ENCODE data around the gene LAMA5. TPM values are rescaled to one million over a fixed set of nuclear protein-coding genes. Genes with fewer than 3 reads are reported as not detected.

Gene LAMA5
- polyA plus RNA-seq, 1 donor (not counting 4 experiments of a cell fraction or from before 2014, with no cell fraction given): 8.7 TPM

DNA sequence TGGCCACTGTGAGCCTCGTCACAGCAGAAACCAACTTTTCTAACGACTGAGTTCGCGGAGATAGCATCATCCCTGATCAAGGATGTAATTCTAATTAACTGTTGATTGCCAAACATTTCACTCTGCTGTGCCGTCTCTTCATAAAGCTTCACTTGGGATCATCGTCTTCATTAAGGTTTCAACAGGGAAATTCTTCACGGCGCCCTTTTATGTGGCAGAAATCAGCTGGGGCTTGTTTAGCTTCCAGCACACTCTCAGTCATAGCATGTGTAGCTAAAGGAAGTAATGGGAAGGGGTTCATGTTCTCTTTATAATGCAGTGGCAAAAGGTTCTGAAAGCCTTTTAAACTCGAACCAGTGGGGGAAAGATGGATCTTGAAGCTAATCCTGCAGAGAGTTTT lies 73.2 kb downstream of the LAMA5 start:
- no peak overlapping the region for H3K9ac ChIP-seq (ENCODE audit: control insufficient read depth, extremely low read depth, insufficient read depth, low read length)
- no peak for DNase-seq (ENCODE audit: low read depth, low spot score)
- no peak overlapping the region for H3K4me3 ChIP-seq (ENCODE audit: control insufficient read depth in 2 of 3, extremely low read depth in 1 of 3, insufficient read depth in 2 of 3, low read depth in 1 of 3, low read length in 3 of 3)
- H4K20me1 ChIP-seq (ENCODE audit: control insufficient read depth, extremely low read depth, insufficient read depth, low read length): peaks cover 4% of the 10 kb centered on the region
- H3K9me1 ChIP-seq (ENCODE audit: control insufficient read depth, extremely low read depth, insufficient read depth, low read length): no peaks in the 10 kb centered on the region
- H3K4me2 ChIP-seq (ENCODE audit: control insufficient read depth, extremely low read depth, insufficient read depth, low read depth, low read length): no peak overlapping the region
- H3K9me3 ChIP-seq (ENCODE audit: control insufficient read depth, low read depth, low read length): no peaks in the 10 kb centered on the region
- no peak overlapping the region for H2AFZ ChIP-seq (ENCODE audit: control insufficient read depth, low read length)
- dilution Hi-C loops (cut with MboI; ENCODE audit: extremely low pct_ligation_motif_present, low sequenced_read_pairs): no loop called here
- no peaks in the 10 kb centered on the region for H3K79me2 ChIP-seq (ENCODE audit: control insufficient read depth, insufficient read depth, low read length)
- no peak overlapping the region for H3K27ac ChIP-seq (ENCODE audit: control insufficient read depth, insufficient read depth, low read length)
- H3K36me3 ChIP-seq (ENCODE audit: control insufficient read depth in 2 of 2, extremely low read depth in 1 of 2, insufficient read depth in 2 of 2, low read length in 2 of 2): peaks cover 20 to 34% of the 10 kb centered on the region in 2 experiments
- TF ChIP-seq EZH2 (IDR thresholded peaks at IDR 0.05; ENCODE audit: low read length): no peak
- TF ChIP-seq, protein P1, sequence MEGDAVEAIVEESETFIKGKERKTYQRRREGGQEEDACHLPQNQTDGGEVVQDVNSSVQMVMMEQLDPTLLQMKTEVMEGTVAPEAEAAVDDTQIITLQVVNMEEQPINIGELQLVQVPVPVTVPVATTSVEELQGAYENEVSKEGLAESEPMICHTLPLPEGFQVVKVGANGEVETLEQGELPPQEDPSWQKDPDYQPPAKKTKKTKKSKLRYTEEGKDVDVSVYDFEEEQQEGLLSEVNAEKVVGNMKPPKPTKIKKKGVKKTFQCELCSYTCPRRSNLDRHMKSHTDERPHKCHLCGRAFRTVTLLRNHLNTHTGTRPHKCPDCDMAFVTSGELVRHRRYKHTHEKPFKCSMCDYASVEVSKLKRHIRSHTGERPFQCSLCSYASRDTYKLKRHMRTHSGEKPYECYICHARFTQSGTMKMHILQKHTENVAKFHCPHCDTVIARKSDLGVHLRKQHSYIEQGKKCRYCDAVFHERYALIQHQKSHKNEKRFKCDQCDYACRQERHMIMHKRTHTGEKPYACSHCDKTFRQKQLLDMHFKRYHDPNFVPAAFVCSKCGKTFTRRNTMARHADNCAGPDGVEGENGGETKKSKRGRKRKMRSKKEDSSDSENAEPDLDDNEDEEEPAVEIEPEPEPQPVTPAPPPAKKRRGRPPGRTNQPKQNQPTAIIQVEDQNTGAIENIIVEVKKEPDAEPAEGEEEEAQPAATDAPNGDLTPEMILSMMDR (optimal IDR thresholded peaks at IDR 0.05 in 1 of 3, IDR thresholded peaks at IDR 0.05 in 1 of 3, conservative IDR thresholded peaks at IDR 0.05 in 1 of 3; ENCODE audit: extremely low read depth in 1 of 3, insufficient read depth in 2 of 3, low read length in 3 of 3): no peak
- FAIRE-seq: no peak
- no peaks in the 10 kb centered on the region for H3K27me3 ChIP-seq (ENCODE audit: control insufficient read depth, extremely low read depth, insufficient read depth, low read length)
- H3K4me1 ChIP-seq (ENCODE audit: control insufficient read depth, extremely low read depth, insufficient read depth, low read length): no peaks in the 10 kb centered on the region

DNA sequence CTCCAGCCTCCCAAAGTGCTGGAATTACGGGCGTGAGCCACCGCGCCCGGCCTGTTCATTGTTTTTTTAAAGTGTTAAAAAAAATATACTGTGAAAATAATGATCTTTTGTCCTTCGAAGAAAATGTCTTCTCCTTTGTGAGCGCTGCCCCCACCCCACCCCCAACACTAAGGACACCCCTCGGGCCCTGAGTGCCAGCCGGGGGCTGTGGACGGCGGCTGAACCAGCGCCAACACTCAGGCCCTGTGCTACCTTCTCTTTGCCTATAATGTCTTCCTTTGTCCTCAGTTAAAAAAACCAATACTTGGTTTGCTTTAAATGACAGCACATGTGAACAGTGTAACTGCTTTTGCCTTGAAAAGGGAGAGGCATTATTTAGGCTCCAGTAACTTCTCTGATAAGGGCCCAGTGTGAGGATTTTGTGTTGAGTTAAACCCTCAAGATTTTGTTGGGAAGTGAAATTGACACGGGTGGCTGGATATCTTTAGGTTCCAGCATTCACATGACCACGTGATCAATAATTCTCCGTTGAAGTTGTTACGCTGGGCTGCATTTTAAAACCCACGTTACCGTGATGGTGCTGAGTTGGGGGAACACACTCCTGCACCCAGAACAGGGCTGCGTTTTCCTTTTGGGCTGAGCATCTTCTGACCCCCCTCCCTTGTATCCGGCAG lies 73.9 kb downstream of the LAMA5 start:
- FAIRE-seq: no peak
- Histone ChIP-seq H4K20me1 (ENCODE audit: control insufficient read depth, extremely low read depth, insufficient read depth, low read length) (peaks cover 4% of the 10 kb centered on the region), H3K79me2 (ENCODE audit: control insufficient read depth, insufficient read depth, low read length) (no peaks in the 10 kb centered on the region), H3K27me3 (ENCODE audit: control insufficient read depth, extremely low read depth, insufficient read depth, low read length) (no peaks in the 10 kb centered on the region), H3K9me3 (ENCODE audit: control insufficient read depth, low read depth, low read length) (no peaks in the 10 kb centered on the region), H3K4me1 (ENCODE audit: control insufficient read depth, extremely low read depth, insufficient read depth, low read length) (no peaks in the 10 kb centered on the region), H3K9me1 (ENCODE audit: control insufficient read depth, extremely low read depth, insufficient read depth, low read length) (no peaks in the 10 kb centered on the region), H3K4me2 (ENCODE audit: control insufficient read depth, extremely low read depth, insufficient read depth, low read depth, low read length) (no peak overlapping the region), H2AFZ (ENCODE audit: control insufficient read depth, low read length) (no peak overlapping the region), H3K27ac (ENCODE audit: control insufficient read depth, insufficient read depth, low read length) (no peak overlapping the region), H3K4me3 (ENCODE audit: control insufficient read depth in 2 of 3, extremely low read depth in 1 of 3, insufficient read depth in 2 of 3, low read depth in 1 of 3, low read length in 3 of 3) (no peak overlapping the region), H3K36me3 (ENCODE audit: control insufficient read depth in 2 of 2, extremely low read depth in 1 of 2, insufficient read depth in 2 of 2, low read length in 2 of 2) (peaks cover 18 to 33% of the 10 kb centered on the region in 2 experiments), H3K9ac (ENCODE audit: control insufficient read depth, extremely low read depth, insufficient read depth, low read length) (no peak overlapping the region)
- dilution Hi-C loops (cut with MboI; ENCODE audit: extremely low pct_ligation_motif_present, low sequenced_read_pairs): no loop called here
- TF ChIP-seq, protein P1 (optimal IDR thresholded peaks at IDR 0.05 in 1 of 3, IDR thresholded peaks at IDR 0.05 in 1 of 3, conservative IDR thresholded peaks at IDR 0.05 in 1 of 3; ENCODE audit: extremely low read depth in 1 of 3, insufficient read depth in 2 of 3, low read length in 3 of 3): no peak
- no peak for TF ChIP-seq EZH2 (IDR thresholded peaks at IDR 0.05; ENCODE audit: low read length)
- DNase-seq (ENCODE audit: low read depth, low spot score): no peak

Data from keratinocyte (primary cell).